Measurements from ENCODE around the gene PTCD3.
A peak's percentile ranks its signal among the peaks of the same experiment; 100 is the strongest.

The PTCD3 gene

GRCh38 chr2:86074811-86075210, 31.2 kb upstream of the PTCD3 start:
- Histone ChIP-seq H3K36me3 (peaks cover 21 to 58% (median 41%) of the 10 kb centered on the region in 3 donors), H3K27me3 (no peaks in the 10 kb centered on the region), H3K27ac (no peak overlapping the region), H3K9me3 (no peaks in the 10 kb centered on the region), H3K4me1 (peaks cover 0 to 25% (median 21%) of the 10 kb centered on the region in 4 donors), H3K4me3 (no peak overlapping the region)
- DNase-seq = no peak
- intact Hi-C loops (cut with DNase I; ENCODE audit: low total_unique reads) = loop anchor here (5.0 to 10.0 kb wide), 3 partner anchors 188 to 440 kb away; partner anchors contain the start of gene ST3GAL5
- no peak for TF ChIP-seq CTCF (IDR thresholded peaks at IDR 0.05)

GRCh38 chr2:86075886-86076285, 30.1 kb upstream of the PTCD3 start:
- Histone ChIP-seq H3K4me3 (no peak overlapping the region), H3K27me3 (no peaks in the 10 kb centered on the region), H3K9me3 (no peaks in the 10 kb centered on the region), H3K4me1 (peaks cover 0 to 25% (median 21%) of the 10 kb centered on the region in 4 donors), H3K36me3 (peaks cover 16 to 64% (median 43%) of the 10 kb centered on the region in 3 donors), H3K27ac (no peak overlapping the region)
- DNase-seq = no peak
- intact Hi-C loops (cut with DNase I; ENCODE audit: low total_unique reads) = loop anchor here (5.0 to 10.0 kb wide), 3 partner anchors 189 to 441 kb away; partner anchors contain the start of gene ST3GAL5
- no peak for TF ChIP-seq CTCF (IDR thresholded peaks at IDR 0.05)

- peak; percentile 46 to 60 for TF ChIP-seq CTCF (IDR thresholded peaks at IDR 0.05)
- peak in 1 of 2 donors; percentile 29 for DNase-seq
- intact Hi-C loops (cut with DNase I; ENCODE audit: low total_unique reads) = loop anchor here (1.0 to 10.0 kb wide), 4 partner anchors 192 to 444 kb away; partner anchors contain the start of gene ST3GAL5
- no peak overlapping the region for H3K27ac ChIP-seq
- peaks cover 12 to 72% (median 49%) of the 10 kb centered on the region in 3 donors for H3K36me3 ChIP-seq
- no peaks in the 10 kb centered on the region for H3K9me3 ChIP-seq
- H3K4me3 ChIP-seq = no peak overlapping the region
- no peaks in the 10 kb centered on the region for H3K4me1 ChIP-seq
- no peaks in the 10 kb centered on the region for H3K27me3 ChIP-seq
Measured at GRCh38 chr2:86078774-86079545, 27.1 kb upstream of the PTCD3 start.

- Histone ChIP-seq H3K27ac (no peak overlapping the region), H3K9me3 (no peaks in the 10 kb centered on the region), H3K4me3 (no peak overlapping the region), H3K36me3 (peaks cover 10 to 61% (median 42%) of the 10 kb centered on the region in 3 donors), H3K27me3 (no peaks in the 10 kb centered on the region), H3K4me1 (no peaks in the 10 kb centered on the region)
- DNase-seq = peak; percentile 83 to 86
- peak; percentile 72 to 80 for TF ChIP-seq CTCF (IDR thresholded peaks at IDR 0.05)
- intact Hi-C loops (cut with DNase I; ENCODE audit: low total_unique reads) = loop anchor here (1.0 to 10.0 kb wide), 4 partner anchors 193 to 445 kb away; partner anchors contain the start of gene ST3GAL5
Measured at GRCh38 chr2:86079981-86080911, 25.8 kb upstream of the PTCD3 start.

GRCh38 chr2:86081724-86082123, 24.3 kb upstream of the PTCD3 start:
- no peaks in the 10 kb centered on the region for H3K9me3 ChIP-seq
- H3K36me3 ChIP-seq = peaks cover 20 to 63% (median 42%) of the 10 kb centered on the region in 3 donors
- H3K4me1 ChIP-seq = no peaks in the 10 kb centered on the region
- no peak overlapping the region for H3K27ac ChIP-seq
- H3K4me3 ChIP-seq = no peak overlapping the region
- TF ChIP-seq CTCF (IDR thresholded peaks at IDR 0.05) = no peak
- H3K27me3 ChIP-seq = no peaks in the 10 kb centered on the region
- intact Hi-C loops (cut with DNase I; ENCODE audit: low total_unique reads) = no loop called here
- DNase-seq = no peak
